Nephron (organoid): Measurements from ENCODE around the gene GID4.

ENCODE experiments used
- H3K27ac Mint-ChIP-seq, 3 experiments: 2 replicates each; pipeline ENCODE4 v1.8.0; 2020; ENCODE audit warnings: mixed read lengths in 3 of 3, mild to moderate bottlenecking in 2 of 3, moderate library complexity in 1 of 3
- H3K27me3 Mint-ChIP-seq: 2 replicates; pipeline ENCODE4 v1.8.0; 2021; ENCODE audit warnings: low read depth, mild to moderate bottlenecking, moderate library complexity, mixed read lengths
- H3K36me3 Mint-ChIP-seq: 2 replicates; pipeline ENCODE4 v1.8.0; 2020; ENCODE audit warnings: low read depth, mixed read lengths
- H3K4me1 Mint-ChIP-seq: 2 replicates; pipeline ENCODE4 v1.8.0; 2020; ENCODE audit warnings: mixed read lengths
- H3K4me3 Mint-ChIP-seq, 3 experiments: 2 replicates each; pipeline ENCODE4 v1.8.0; 2020; ENCODE audit warnings: mild to moderate bottlenecking in 3 of 3, mixed read lengths in 3 of 3, moderate library complexity in 2 of 3
- H3K9me3 Mint-ChIP-seq: 2 replicates; pipeline ENCODE4 v1.8.0; 2020; ENCODE audit warnings: mixed read lengths
- TF ChIP-seq, protein P1 (sequence below), 3 experiments: fragments of 200-600 bp; sonication (generic); IDR thresholded peaks; one replicate each; pipeline ENCODE4 v1.5.0; 2021; ENCODE audit warnings: antibody characterized with exemption in 3 of 3; ENCODE audit not compliant: unreplicated experiment in 3 of 3

The GID4 gene

DNA sequence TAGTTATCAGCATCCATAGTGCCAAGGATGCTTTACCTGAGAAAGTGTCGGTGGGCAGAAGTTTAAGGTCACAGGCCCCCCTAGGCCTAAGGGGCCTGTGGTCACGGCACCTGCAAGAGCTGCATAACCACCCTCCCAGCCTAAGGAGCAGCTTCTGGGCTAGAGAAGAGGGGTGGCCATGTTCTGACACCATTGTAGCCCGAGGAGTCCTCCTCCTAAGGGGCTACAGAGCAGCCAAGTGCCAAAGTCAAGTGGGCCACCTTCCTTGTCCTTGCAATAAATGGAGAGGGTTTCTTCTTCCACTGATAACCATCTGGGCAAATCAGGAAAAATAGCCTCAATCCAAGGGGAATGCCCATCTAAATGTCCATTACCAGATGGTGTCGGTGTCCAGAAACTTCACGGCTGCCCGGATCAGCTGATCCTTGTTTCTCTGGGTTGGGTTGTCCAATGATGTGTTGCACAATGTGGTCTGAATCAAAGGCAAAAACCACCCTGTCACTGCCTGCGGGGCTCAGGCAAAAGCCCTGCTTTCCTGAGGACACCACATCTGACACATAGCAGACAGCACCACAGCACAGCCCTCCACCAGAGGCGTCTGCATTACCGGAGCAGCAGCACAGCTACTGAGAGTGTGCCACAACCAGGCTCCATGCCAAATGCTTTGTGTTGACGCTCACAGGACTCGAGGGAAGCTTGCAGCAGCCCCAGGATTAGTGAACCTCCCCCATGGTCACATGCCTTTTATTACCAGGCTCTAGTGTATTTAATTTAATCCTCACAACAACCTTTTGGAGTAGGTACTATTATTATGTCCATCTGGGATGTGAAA is 13.0 kb upstream of the GID4 start:
- Mint-ChIP-seq H3K27me3 (no peaks in the 10 kb centered on the region), H3K4me3 (no peak overlapping the region)

DNA sequence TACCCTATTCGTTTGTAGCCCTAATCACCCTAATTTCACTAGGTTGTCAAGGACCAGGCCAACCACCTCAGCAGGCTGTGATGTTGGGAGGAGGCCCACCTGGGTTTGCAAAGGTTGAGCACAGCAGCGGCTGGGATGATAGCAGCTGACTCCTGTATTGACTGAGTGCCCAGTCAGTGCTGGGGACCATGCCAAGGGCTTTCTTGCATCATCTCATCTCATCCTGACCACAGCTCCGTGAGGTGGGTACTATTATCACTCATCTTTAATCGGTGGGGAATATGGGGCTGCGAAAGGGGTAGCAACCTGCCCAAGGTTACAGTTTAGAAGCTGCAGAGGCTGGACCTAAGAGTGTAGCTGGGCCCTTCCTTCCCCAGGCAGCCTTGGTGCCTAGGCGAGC is 11.9 kb upstream of the GID4 start:
- no peak overlapping the region for H3K27ac Mint-ChIP-seq
- H3K9me3 Mint-ChIP-seq = no peaks in the 10 kb centered on the region
- peaks cover 5% of the 10 kb centered on the region for H3K4me1 Mint-ChIP-seq
- H3K27me3 Mint-ChIP-seq = no peaks in the 10 kb centered on the region
- TF ChIP-seq, protein P1, sequence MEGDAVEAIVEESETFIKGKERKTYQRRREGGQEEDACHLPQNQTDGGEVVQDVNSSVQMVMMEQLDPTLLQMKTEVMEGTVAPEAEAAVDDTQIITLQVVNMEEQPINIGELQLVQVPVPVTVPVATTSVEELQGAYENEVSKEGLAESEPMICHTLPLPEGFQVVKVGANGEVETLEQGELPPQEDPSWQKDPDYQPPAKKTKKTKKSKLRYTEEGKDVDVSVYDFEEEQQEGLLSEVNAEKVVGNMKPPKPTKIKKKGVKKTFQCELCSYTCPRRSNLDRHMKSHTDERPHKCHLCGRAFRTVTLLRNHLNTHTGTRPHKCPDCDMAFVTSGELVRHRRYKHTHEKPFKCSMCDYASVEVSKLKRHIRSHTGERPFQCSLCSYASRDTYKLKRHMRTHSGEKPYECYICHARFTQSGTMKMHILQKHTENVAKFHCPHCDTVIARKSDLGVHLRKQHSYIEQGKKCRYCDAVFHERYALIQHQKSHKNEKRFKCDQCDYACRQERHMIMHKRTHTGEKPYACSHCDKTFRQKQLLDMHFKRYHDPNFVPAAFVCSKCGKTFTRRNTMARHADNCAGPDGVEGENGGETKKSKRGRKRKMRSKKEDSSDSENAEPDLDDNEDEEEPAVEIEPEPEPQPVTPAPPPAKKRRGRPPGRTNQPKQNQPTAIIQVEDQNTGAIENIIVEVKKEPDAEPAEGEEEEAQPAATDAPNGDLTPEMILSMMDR (IDR thresholded peaks at IDR 0.05; ENCODE audit: unreplicated experiment in 3 of 3) = no peak
- peaks cover 3% of the 10 kb centered on the region for H3K36me3 Mint-ChIP-seq
- H3K4me3 Mint-ChIP-seq = no peak overlapping the region

More for the DNA sequence above, 13.0 kb upstream of the GID4 start:
- Mint-ChIP-seq H3K27ac (no peak overlapping the region), H3K4me1 (no peaks in the 10 kb centered on the region), H3K9me3 (no peaks in the 10 kb centered on the region), H3K36me3 (peaks cover 3% of the 10 kb centered on the region)
- TF ChIP-seq, protein P1 (IDR thresholded peaks at IDR 0.05; ENCODE audit: unreplicated experiment in 3 of 3) = no peak

DNA sequence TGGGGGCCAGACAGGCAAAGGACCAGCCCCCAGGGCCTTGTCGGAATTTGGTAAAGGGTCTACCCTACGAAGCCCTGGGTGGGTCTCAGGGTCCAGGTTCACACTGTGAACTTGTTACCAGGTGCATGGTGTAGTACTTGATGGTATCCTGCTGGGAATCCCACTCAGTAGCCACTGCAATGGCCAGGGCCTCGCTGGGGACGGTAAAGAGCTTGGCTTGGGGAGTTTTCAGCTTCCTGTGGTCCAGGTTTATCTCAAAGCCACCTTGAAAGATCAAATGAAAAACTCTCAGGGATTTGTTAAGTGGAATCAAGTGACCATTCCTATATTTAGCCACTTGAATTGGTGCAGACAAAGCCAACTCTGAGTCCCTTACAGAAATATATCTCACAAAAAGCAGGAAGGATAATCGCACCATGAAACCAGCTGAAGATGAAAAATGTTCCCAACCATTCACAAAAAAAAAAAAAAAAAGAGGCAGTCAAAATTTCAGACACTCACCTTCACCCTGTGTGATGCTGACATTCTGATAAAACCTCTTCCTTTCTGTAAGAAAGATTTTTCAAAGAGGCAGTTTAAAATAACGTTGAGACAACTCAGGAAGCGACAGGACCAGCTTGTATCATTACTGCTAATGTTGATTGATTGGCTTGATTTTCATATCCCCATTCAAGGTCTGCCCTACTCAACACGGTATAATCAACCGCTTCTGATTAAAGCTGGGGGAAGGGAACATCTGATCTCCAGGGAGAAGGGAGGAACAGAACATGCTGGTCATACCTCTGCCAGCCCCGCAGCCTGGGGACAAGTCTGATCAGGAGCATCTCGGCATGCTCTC is 10.9 kb upstream of the GID4 start:
- H3K27me3 Mint-ChIP-seq = no peaks in the 10 kb centered on the region
- H3K27ac Mint-ChIP-seq = no peak overlapping the region
- H3K36me3 Mint-ChIP-seq = peaks cover 3% of the 10 kb centered on the region
- H3K4me3 Mint-ChIP-seq = no peak overlapping the region
- TF ChIP-seq, protein P1 (IDR thresholded peaks at IDR 0.05; ENCODE audit: unreplicated experiment in 3 of 3) = no peak
- H3K9me3 Mint-ChIP-seq = no peaks in the 10 kb centered on the region
- H3K4me1 Mint-ChIP-seq = peaks cover 14% of the 10 kb centered on the region

DNA sequence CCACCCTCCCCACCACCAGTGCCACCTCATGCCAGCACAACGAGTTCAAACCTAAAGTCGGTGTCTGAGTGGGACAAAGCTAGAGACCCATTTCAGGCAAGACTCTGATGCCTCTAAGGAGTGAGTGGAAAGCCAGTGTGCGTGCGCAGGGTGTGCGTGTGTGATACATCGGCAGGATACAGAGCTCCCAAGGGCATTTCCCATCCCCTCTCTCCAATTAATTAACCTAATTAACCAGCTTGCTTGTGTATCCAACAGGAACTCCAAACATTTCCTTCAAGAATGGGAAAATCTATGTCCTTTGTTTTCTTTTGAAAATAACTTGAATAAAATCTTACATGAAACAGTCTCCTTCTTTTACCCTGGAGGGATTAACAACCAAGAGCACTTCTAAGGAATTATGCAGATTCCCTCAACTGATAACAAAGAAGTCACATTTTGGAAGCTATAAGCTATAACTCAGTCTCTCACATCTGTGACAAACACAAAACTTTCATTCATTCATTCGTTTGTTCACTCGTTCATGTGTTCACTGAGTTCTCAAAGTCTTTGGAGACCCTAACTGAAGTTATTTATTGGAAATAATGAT is 10.2 kb upstream of the GID4 start:
- Mint-ChIP-seq H3K9me3 (no peaks in the 10 kb centered on the region), H3K27ac (no peak overlapping the region), H3K4me1 (peaks cover 17% of the 10 kb centered on the region), H3K27me3 (no peaks in the 10 kb centered on the region), H3K36me3 (peaks cover 3% of the 10 kb centered on the region), H3K4me3 (no peak overlapping the region)
- TF ChIP-seq, protein P1 (IDR thresholded peaks at IDR 0.05; ENCODE audit: unreplicated experiment in 3 of 3) = no peak

DNA sequence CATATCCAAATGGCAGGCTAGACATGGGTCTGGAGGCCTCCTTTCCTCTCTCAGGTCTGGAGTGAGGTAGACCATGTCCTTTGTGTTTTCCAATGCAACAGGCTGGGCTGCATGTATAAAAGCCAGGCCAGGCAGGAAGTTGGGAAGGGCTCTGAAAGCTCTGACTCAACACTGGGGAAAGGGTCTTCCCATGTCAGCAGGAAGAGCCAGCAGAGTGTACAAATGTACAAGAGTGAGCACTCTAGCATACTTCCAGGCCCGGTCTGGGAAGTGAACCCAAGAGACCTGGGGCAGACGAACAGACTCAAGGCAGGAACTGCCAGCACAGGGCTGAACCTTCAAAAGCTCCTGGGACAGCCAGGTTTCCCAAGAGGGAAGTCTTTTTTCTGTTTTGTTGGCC is 7.3 kb upstream of the GID4 start:
- Mint-ChIP-seq H3K27me3 (no peaks in the 10 kb centered on the region), H3K4me3 (no peak overlapping the region), H3K27ac (peak overlapping the region; percentile 38 to 72 (median 72)), H3K4me1 (peaks cover 17% of the 10 kb centered on the region), H3K36me3 (no peaks in the 10 kb centered on the region), H3K9me3 (no peaks in the 10 kb centered on the region)
- TF ChIP-seq, protein P1 (IDR thresholded peaks at IDR 0.05; ENCODE audit: unreplicated experiment in 3 of 3) = no peak
